AG10803 (cell line): ENCODE results near the gene SHISA6.

Source experiments
- DNase-seq: peaks from one replicate; pipeline ENCODE4 v3.0.0; 2010; ENCODE audit warnings: low read depth
- H3K4me3 ChIP-seq: 2 replicates; pipeline ENCODE4 v1.5.1; 2011; ENCODE audit warnings: mild to moderate bottlenecking, low read length, control low read depth
- TF ChIP-seq, protein P1 (sequence below): conservative IDR thresholded peaks from 2 replicates; pipeline ENCODE4 v1.5.1; 2011; ENCODE audit warnings: mild to moderate bottlenecking, low read length, control low read depth, inconsistent platforms

Gene SHISA6

DNA sequence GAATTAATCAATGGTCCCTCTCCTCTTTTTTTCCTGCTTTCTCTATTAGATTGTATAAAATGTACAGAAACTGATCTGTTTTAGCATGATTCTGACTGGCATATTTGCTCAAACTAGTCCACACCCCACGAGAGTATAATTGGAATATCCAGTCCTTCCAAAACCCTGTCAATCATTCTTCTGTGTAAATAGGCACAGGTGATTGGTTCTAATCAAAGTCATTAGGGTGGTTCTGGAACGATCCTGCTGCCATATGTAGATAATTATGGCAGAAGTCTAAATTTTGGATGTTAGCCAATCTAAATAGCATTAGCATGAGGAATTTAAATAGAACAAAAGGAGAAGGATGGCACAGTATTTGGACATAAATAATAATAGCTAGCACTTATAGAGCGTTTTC, 165.7 kb downstream of the SHISA6 start:
- no peak for DNase-seq
- TF ChIP-seq, protein P1, sequence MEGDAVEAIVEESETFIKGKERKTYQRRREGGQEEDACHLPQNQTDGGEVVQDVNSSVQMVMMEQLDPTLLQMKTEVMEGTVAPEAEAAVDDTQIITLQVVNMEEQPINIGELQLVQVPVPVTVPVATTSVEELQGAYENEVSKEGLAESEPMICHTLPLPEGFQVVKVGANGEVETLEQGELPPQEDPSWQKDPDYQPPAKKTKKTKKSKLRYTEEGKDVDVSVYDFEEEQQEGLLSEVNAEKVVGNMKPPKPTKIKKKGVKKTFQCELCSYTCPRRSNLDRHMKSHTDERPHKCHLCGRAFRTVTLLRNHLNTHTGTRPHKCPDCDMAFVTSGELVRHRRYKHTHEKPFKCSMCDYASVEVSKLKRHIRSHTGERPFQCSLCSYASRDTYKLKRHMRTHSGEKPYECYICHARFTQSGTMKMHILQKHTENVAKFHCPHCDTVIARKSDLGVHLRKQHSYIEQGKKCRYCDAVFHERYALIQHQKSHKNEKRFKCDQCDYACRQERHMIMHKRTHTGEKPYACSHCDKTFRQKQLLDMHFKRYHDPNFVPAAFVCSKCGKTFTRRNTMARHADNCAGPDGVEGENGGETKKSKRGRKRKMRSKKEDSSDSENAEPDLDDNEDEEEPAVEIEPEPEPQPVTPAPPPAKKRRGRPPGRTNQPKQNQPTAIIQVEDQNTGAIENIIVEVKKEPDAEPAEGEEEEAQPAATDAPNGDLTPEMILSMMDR: no peak
- no peak overlapping the region for H3K4me3 ChIP-seq

DNA sequence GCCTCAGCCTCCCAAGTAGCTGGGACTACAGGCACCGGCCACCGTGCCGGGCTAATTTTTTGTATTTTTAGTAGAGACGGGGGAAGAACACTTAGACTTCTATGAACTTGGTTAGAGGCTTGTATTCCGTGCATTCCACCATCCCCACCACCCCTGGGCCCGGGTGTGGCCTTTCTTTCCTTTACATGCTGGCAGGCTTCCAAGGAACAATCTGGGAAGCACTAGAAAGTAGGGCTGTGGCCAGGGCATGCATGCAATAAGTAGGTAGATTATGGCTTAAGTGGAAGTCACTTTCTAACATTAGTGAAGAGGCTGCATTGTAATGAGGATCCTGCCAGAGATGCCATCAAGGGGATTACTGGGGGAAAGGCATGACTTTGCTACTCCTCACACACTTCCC, 171.6 kb downstream of the SHISA6 start:
- TF ChIP-seq, protein P1: no peak
- no peak for DNase-seq
- H3K4me3 ChIP-seq: no peak overlapping the region

DNA sequence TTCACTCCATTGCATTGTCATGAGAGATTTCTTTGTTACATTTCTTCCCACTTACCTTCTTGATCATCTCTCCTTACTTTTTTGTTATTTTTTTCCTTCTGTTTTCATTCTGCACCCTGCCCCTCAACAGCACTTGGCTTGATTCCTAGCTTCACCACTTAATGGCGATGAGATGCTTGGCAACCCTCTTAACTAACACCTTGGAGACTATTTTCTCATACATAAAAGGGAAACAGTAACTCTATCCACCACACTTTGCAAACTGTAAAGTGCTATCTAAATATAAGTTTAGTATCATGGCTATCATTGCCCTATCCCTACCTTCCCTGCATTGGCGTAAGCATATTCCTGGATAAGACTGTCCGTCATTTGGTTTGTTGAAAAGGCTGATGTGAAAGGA, 177.3 kb downstream of the SHISA6 start:
- no peak overlapping the region for H3K4me3 ChIP-seq
- DNase-seq: no peak
- TF ChIP-seq, protein P1: no peak

DNA sequence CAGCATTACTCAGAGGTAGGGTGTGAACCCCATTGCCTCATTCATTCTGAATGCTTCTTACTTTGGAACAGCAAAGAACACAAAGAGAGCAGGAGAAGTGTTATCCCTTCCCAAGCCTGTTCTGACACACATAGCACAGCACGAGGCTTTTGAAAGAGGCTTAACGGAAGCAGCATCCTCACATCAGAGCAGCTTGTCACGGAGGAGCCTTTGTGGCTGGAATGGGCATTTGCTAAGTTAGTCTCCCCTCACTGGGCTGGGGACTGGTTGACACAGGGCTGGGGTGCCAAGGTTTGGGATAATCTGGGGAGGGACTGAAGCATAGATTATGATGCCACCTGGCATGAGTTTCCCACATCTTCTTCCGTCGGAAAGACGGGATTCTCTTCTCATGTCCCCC, 189.7 kb downstream of the SHISA6 start:
- DNase-seq: no peak
- TF ChIP-seq, protein P1: no peak
- no peak overlapping the region for H3K4me3 ChIP-seq

DNA sequence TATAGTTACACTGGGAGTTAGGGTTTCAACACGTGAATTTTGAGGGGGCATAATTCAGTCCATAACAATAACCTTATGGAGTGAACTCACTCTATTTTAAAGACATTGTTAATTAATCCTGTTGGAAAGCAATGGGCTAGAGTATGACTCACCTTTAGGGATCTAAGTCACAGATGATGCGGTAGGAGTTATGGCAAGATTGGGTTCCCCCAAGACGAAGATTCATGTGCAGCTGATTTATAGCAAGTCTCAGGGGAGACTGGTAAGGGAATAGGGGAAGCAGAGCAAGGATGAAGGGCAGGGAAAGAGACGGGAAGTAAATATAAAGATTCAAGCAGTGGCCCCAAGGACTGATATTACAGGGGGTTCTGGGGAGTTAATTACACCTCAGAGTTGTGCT, 197.7 kb downstream of the SHISA6 start:
- H3K4me3 ChIP-seq: no peak overlapping the region
- no peak for DNase-seq
- TF ChIP-seq, protein P1: no peak

DNA sequence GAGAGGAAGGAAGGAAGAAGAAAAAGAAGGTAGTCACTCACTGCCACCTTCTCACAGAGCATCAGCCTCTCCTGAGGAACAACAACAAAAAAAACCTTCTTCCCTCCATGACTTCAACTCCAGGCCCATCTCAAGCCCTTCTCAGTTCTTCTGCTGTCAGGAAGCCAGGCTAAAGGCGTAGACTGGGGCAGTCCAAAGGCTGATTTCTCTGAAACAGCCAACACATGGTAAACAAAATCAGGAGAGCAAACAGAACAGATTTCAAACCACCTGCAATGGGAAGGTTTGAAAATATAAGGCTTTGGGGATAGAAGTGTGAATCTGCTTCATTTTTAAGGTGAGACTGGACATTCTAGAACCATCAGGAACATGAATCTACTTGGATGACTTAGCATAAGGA, 200.0 kb downstream of the SHISA6 start:
- H3K4me3 ChIP-seq: no peak overlapping the region
- TF ChIP-seq, protein P1: no peak
- DNase-seq: no peak

DNA sequence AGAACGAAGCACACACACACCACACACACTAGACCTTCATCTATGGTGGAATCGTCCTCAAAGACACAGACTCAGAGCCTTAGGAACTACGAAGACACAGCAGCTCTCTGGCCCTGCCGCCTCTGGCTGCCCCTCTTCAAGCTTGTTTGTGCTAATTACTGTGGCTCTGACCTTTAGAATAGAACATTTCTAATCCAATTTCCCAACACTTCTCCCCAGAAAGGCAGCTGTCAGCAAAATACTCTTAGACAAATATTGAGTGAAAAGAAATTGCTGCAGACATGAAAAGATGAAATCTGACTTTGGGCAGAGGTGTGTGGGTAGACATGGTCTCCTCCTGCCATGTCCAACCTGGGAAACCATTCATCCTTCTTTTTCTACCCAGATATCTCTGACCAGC, 205.3 kb downstream of the SHISA6 start:
- TF ChIP-seq, protein P1: no peak
- DNase-seq: no peak
- H3K4me3 ChIP-seq: no peak overlapping the region
